NOMO-1 treated with DMSO at 0.1 percent for 48 hours (cell line): ENCODE results near the gene ZMAT5.

Experiments used
- DNase-seq: peaks from one replicate; lab custom pipeline; 2025; ENCODE audit not compliant: unreplicated experiment; lab: John Stamatoyannopoulos, UW

The ZMAT5 gene

DNA sequence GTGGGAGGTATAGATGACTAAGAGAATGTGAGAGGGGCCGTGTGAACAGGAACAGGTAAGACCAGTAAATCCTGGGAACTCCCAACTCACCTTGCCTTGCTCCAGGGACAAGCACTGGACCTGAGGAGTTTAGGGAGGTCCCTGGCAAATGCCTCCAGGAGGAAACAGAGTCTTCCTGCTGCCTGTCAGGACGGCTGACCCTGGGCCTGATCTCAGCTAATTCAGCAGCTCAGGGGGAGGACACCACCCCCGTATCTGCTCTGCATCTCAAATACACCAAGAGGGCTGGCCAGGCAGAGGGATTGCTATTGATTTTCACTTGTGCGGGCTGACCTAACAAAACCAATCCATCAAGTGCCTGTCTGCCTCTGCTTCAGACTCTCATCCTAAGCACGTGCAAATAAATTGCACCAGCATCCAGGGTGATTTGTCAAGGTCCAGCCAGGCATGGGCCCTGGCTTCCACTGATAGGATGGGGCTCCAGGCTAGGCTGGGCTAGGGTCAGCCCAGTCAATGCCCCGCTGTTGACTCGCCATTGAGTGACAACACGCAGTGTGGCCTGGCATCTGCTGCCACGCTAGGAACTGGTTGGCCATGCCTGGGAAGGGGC, 20.7 kb upstream of the ZMAT5 start:
- no peak for DNase-seq

DNA sequence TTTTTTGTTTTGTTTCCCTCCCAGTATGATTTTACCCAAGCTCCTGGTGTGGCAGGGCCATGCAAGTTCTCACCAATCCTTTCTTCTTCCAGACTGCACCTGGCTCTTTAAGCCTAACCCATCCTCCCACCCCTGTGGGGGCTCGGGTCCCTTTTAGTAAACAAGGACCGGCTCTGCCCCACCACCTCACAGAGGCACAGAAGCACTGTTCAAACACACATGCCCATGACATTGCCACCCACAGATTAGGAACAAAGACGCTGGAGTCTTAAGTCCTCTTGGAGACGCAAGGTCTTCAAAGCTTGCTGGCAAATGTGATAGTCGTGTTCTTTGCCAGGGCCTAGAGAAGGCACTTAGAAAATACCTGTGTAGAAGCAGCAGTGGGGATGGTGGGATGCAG, 19.2 kb upstream of the ZMAT5 start:
- DNase-seq: no peak

DNA sequence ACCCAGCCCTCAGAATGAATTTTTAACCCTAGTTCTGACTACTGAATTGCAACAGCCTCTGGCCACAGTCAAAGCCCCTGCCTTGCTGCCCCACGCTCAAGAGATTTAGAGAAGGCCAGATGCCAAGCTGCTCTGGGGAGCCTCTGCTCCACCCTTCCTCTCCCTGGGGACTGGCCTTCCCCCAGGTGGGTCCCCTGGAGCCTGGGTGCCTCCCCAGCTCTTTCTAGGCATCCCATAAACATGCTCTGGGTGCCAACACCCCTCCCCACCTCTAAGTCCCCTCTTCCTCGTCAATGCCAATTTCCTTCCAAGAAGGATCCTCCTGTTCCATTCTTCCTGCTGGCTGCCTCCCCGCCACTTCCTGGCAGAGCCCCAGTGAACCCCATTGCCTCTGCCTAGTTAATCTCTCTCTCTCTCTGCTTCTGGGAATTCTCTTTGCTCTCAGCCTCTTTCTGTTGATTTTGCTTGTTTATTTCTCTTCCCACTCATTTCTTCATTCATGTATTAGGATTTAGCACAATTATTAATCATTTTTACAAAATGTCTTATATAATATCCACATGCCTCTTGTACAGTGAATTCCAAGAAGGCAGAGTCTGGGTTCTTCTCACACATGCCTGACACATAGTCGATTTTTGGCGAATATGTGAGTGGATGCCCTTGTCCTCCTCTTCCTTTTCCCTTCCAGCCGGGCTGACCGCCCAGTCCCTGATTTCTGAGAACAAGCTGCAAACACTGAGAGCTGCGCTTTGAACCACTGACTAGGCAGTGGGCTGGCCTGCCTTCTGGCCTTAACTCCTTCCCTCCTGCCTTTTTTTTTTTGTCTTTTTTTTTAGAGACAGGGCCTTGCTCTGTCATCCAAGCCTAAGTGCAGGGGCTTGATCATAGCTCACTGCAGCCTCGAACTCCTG, 17.9 kb upstream of the ZMAT5 start:
- no peak for DNase-seq

DNA sequence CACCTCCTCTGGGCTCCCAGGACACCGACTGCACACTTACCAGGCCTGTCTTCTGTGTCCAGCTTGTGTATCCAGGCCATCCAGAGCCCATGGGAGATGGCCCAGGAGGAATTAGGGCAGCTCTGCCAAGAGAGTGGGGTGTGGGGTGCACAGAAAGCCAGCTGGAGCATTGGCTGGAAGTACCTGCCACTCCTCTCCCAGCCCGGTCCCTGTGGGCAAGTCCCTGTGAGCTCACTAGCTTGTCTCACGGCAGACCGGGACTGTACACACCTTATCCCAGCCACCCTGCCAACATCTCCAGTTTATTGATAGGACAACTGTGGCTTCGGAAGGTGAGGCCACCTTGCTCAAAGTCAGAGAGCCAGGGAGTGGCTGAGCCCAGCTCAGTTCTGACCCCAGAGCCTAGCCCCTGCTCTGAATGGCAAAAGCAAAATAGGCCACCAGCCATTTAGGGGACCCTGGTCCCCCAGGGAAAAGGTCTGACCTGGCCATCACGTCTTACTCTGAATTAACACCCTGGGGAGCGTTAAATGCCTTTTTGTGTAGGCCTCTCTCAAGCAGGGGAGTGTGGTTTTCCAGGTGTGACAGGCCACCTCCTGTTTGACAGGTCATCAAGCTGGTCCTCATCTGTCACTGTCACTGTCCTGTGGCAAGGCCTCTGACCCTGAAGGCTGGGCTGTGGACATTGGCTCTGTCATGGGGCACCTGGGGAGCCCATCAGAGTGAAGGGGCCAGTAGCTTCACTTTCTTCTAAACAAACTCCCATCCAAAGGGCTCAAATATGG, 15.4 kb upstream of the ZMAT5 start:
- DNase-seq: no peak

DNA sequence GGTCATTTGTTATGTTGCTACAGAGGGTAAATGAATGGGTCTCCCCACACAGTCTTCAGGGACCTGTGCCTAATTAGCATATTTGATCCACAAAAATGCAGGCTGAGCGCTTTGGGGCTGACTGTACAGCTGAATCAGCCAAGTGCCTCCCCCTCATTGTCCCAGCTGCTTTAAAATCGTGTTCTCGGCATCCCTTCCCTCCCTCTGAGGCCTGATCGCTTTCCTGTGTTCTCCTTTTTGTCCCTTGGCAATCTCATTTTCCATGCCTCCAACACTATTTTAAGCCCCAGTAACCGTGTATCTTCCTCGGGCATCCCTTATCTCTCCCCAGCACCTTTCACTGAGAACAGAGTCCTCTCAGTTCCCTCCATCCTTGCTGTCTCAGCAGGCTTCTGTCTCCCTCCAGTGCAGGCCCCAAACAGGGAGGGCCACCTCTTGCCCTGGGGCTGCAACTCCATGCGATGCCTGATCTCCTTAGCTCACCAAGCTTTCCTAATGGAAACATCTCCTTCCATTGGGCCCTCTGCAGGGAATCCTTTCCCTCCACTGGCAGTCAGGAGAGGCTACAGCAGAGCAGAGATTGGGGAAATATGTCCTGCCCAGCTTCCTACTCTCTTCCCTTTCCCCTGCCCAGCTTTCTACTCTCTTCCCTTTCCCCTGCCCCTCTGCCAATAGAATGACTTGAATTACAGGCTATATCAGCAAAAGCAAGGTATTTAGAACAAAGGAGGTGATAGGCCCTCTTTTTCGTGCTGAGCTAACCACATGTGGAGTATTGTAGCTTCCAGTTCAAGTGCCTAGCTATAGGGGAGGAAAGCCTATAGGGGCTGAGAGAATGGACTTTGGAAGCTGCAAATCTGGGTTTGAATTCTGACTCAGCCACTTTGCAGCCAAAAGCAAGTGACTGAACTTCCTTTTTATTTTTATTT, 14.2 kb upstream of the ZMAT5 start:
- peak; percentile 29 for DNase-seq

DNA sequence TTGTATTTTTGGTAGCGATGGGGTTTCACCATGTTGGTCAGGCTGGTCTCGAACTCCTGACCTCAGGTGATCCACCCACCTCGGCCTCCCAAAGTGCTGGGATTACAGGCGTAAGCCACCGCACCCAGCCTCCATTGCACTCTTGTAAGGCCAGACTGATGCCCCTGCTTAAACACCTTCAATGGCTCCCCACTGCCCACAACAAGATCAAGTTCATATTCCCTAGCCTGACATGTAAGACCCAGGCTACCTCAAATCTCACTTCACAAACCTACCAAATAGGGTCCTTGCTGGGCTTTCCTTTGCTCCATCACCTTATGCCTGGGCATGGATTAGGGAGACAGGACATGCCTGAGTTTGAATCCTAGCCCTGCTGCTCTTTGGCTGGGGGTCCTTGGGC, 13.4 kb upstream of the ZMAT5 start:
- DNase-seq: no peak

DNA sequence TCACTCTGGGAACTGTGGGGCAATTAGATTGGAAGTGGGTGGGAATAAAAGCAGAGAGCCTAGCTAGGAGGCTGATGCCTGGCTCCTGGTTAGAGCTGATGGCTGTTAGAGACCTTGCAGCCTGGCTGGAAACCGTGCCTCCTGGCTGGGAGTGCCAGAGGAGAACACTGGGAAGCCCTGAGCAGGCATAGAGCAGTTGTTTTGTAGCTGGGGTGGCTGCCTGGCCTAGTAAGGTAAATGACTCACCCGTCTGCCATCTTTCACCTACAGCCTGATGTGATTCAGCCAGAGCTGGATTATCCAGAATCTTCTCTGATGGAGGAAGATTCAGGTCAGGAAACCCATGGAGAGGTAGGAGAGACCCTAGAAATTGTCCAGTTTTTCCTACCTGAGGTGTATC, 6.4 kb upstream of the ZMAT5 start:
- DNase-seq: no peak

DNA sequence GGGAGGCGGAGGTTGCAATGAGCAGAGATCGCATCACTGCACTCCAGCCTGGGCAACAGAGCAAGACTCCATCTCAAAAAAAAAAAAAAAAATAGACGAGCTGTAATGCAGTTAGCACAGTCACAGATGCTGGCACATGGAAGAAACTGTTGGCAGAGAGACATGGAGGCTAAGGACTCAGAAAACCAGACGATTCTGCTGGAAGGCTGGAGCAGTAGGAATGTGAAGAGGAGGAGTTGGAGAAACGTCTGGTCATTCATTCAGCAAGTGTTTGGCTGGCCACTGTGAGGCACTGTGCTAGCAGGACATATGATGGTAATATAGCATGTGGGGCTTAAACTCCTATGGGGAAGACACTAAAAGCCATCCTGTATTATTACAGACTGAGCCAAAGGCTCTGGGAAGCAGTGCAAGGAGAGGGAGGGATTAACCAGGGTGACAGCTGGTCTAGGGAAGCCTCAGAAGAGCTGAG, 5.4 kb upstream of the ZMAT5 start:
- DNase-seq: peak; percentile 5

DNA sequence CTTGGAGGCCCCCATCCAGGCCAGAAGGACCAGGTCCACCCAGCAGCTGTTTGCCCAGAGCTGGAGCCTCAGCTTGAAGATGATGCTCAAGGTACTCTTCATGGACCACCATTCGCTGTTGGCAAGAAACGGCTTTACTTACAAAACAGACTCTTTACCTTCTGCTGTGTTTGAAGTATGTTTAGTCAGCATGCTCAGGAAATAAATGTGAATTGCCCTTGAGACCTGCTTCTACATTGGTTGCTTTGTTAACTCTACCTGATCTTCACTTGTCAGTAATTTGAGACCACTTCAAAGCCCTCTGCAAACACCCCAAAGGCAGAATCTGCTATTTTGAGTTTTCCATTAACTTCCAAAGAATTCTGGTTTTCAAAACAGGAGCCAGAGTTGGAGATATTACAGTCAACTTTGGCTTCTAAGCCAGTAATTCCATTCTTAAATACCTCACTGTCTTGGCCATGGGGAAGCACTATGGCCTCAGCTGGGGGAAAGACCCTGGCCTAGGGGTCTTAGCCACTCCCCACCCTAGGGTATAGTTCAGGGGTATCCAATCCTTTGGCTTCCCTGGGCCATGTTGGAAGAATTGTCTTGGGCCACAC, 3.0 kb upstream of the ZMAT5 start:
- DNase-seq: no peak

DNA sequence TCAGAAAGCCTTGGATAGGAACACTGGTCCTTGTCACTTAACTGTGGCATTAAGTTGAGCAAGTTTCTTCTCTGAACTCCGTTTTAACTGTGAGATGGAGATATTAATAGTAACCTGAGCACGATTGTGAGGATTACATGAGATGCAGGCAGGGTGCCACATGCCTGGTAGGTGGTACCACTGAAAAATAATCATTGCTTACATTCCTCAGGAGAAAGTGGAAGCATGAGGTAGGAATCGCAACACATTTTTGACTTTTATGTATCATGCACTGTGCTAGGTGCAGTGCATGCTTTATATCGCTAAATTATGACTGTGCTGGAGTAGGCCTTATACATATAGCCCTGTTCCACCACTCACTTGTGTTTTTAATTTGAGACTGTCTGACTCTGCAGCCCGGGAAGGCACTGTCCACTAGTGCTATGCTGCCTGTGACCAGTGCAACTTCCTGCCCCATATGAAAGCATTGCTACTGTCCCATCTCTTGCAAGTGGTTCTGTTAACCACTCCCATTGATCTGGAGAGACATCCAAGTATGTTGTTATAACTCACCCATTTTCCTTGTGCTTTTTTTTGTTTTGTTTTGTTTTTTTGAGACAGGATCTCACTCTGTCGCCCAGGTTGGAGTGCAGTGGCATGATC, 1.4 kb upstream of the ZMAT5 start:
- DNase-seq: no peak

DNA sequence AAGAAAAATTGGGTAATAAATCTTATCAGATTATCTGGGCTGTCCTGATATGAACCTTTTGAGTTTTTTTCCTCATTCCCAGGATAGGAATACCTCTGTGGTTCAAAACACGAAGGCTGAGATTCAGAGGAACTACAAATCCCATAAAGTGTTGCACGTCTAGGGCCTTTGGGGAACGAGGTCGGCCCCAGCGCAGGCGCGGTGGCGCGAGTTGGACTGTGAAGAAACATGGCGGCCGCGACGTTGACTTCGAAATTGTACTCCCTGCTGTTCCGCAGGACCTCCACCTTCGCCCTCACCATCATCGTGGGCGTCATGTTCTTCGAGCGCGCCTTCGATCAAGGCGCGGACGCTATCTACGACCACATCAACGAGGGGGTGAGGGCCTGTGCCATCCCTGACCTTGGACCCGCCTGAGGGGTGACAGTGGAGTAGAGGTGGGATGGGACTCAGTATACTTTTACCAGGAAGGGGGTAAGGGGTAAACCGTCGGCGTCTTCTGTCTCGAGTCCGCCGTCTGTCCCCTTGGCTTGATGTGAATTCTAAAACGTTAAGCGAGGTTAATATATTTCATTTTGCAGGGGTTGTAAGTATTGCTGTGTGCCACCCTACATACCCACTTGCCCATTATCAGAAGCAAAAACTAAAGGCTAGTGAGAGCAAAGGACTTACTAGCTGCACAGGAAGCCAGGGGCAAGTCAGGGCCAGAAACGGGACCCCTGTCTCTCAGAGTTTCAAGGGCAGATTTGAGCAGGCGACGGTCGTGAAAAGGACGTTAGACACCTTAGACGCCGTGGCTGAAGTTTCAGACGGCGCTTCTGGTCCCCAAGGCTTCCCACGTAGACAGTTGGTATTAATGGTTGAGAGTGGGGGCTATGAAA, 604 bp upstream of the ZMAT5 start, which contains the start of gene UQCR10:
TSS of gene UQCR10 (plus strand) at position 199 of the 881 bp plus-strand sequence. CDS start at position 229, 30 bp downstream.
- peak; percentile 88 for DNase-seq

DNA sequence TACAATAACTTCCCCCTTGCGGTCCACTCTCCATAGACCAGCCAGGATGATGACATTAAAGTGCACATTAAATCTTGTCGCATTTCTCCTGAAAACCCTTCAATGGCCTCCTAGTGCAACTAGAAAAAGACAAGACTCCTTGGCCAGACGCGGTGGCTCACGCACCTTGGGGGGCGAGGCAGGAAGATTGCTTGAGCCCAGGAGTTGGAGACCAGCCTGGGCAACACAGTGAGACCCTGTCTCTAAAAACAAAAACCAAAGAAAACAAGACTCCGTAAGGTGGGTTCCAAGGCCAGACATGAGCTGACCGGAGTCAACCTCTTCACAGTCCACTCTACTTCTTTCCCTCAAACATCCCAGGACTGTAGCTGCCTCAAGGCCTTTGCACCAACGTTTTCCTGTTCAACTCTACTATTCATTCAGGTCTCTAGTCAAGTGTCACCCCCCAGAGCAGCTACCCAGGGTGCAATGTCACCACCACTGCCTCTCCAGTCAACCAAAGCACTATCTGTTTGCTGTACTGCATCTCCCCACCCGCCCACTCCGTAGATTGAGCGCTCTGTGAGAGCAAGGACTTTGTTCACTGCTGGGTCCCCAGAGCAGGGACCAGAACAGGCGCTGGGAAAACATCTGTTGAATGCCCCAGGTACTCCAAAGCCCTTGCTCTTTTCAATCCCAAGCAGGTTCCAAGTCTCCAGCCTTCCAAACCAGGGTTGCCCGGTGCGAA, 739 bp downstream of the ZMAT5 start:
- peak; percentile 65 for DNase-seq

DNA sequence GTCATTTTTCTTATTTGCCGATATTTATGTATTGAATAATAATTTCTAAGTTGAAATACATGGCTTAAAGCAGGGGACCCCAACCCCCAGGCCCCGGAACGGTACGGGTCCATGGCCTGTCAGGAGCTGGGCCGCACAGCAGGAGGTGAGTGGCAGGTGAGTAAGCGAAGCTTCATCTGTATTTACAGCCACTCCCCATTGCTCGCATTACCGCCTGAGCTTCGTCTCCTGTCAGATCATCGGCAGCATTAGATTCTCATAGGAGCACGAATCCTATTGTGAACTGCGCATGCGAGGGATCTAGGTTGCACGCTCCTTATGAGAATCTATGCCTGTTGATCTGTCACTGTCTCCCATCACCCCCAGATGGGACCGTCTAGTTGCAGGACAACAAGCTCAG, 4.5 kb downstream of the ZMAT5 start:
- no peak for DNase-seq

DNA sequence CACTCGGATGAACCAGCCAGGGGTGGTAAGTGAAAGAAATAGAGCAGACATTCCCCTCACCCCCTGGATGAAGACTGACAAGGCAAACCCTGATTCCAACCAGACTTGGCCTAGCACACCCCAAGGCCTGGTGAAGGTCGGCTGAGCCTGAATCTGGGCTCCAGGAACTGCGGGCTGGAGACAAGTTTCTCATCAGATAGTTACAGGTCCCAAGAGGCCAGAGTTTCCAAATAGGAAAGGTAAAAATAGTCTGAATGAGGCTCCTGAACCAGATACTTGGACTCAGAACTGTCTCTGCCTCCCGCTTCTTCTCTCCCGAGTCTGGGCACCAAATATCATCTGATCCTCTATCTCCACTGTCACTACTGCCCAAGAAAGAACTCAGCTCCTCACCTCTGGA, 7.8 kb downstream of the ZMAT5 start:
- DNase-seq: no peak

DNA sequence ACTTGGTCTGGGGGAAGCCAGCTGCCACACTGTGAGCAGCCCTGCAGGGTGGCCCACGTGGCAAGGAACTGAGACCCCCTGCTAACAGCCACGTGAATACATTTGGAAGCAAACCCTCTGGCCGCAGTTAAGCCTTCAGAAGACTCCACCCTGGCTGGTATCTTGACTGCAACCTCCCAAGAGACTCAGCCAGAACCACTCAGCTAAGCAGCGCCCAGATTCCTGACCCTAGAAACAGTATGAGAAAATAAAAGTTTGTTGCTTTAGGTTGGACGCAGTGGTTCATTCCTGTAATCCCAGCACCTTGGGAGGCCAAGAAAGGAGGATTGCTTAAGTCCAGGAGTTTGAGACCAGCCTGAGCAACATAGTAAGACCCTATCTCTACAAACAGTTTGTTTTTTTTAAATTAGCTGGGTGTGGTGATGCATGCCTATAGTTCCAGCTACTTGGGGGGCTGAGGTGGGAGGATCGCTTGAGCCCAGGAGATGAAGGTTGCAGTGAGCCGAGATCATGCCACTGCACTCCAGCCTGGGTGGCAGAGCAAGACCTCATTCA, 8.7 kb downstream of the ZMAT5 start:
- DNase-seq: no peak

DNA sequence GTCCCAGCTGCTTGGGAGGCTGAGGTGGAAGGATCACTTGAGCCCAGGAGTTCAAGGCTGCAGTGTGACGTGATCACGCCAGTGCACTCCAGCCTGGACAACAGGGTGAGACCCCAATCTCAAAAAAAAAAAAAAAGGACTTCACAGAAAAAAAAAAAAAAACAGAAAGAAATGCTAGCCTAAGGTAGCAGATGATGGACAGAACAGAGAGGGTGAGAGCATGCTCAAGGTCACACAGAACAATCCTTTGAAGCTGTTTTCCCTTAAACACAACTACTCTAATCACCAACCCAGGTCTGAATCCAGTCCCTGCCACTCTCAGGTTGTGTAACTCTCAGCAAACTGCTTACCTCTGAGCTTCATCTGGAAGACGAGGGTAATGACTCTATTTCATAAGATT, 9.7 kb downstream of the ZMAT5 start:
- no peak for DNase-seq

DNA sequence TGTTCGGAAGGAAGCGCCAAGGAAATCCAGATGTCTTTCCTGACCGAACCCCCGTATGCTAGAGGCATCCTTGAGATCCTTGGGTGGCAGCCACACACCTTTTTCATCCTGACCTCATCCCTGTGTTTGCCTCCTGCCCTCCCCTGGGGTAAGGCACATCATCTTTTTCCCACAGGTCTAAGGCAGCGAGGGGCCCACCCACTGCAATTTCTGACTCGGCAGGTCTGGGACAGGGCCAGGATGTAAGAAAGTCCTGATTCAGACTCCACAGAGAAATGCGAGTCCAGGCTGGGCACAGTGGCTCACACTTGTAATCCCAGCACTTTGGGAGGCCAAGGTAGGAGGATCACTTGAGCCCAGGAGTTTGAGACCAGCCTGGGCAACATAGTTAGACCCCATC, 10.5 kb downstream of the ZMAT5 start:
- DNase-seq: no peak

DNA sequence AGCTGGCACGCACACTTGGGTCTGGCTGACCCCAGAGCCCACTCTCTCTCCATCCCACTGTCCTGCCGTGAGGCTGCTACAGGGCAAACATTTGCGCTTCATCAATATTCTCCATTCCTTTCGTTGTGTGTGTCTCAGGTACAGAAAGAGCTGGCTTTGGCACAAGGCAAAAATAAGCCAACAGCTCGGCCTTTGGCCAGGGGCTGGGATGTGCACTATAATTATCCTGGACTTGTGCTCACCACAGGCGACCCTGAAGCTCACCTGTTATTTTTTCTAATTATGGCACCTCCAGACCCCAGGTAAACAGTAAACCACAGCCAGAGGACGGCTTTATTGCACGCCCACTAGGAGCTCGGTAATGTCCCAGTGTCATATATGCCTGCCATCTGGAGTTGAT, 10.9 kb downstream of the ZMAT5 start:
- no peak for DNase-seq
